SK-N-SH (cell line): ENCODE data around the gene LIPE. TPM values are rescaled to one million over a fixed set of nuclear protein-coding genes. Genes with fewer than 3 reads are reported as not detected.

Experiments used
- CTCF ChIA-PET: fragments of 300-600, 350-600 bp; formaldehyde crosslinking; extraction: SDS; loops from one replicate; lab custom pipeline; 2021; lab: Yijun Ruan, JAX
- POLR2A ChIA-PET: fragments of 350-600 bp; sonication (Branson Sonifier 250); formaldehyde crosslinking; extraction: SDS; loops from one replicate; lab custom pipeline; 2020; ENCODE audit warnings: antibody characterized with exemption, inconsistent platforms; lab: Yijun Ruan, JAX
- DNase-seq: peaks from one replicate; pipeline ENCODE4 v3.0.0; 2012
- H2AFZ ChIP-seq: fragments of 200-600 bp; sonication (generic); 2 replicates; pipeline ENCODE4 v1.8.1; 2016; ENCODE audit warnings: antibody characterized with exemption, mild to moderate bottlenecking, low read depth
- H3F3A ChIP-seq: fragments of 200-600 bp; sonication (generic); replicated peaks from 2 replicates; pipeline ENCODE3; 2016; ENCODE audit warnings: antibody characterized with exemption, mild to moderate bottlenecking; ENCODE audit not compliant: insufficient read depth
- H3K27ac ChIP-seq, 2 experiments: fragments of 200-500 bp in 1 of 2; fragments of 200-600 bp in 1 of 2; sonication (Bioruptor generic) in 1 of 2; sonication (generic), shearing (Covaris generic) in 1 of 2; 2 replicates each; pipeline versions ENCODE4 v1.5.1 to v1.6.1; 2014 to 2016; ENCODE audit warnings: low read depth in 2 of 2, inconsistent platforms in 1 of 2, low read length in 1 of 2, mild to moderate bottlenecking in 1 of 2, mixed read lengths in 1 of 2
- H3K27me3 ChIP-seq: fragments of 200-600 bp; sonication (generic), shearing (Covaris generic); 2 replicates; pipeline ENCODE4 v1.6.1; 2016; ENCODE audit warnings: mixed run types; ENCODE audit not compliant: insufficient read depth
- H3K36me3 ChIP-seq, 2 experiments: fragments of 200-500 bp in 1 of 2; fragments of 200-600 bp in 1 of 2; sonication (Bioruptor generic) in 1 of 2; sonication (generic) in 1 of 2; replicated peaks in 1 of 2; 2 replicates each; pipeline versions ENCODE3 to v1.5.1; 2014 to 2016; ENCODE audit warnings: low read length in 1 of 2, mild to moderate bottlenecking in 1 of 2; ENCODE audit not compliant: insufficient read depth in 2 of 2, control insufficient read depth in 1 of 2
- H3K4me1 ChIP-seq, 2 experiments: fragments of 200-500 bp in 1 of 2; fragments of 200-600 bp in 1 of 2; sonication (Bioruptor generic) in 1 of 2; sonication (generic), shearing (Covaris generic) in 1 of 2; 2 replicates each; pipeline versions ENCODE4 v1.5.1 to v1.6.1; 2014 to 2016; ENCODE audit warnings: low read depth in 1 of 2, low read length in 1 of 2, mixed run types in 1 of 2; ENCODE audit not compliant: insufficient read depth in 2 of 2, control insufficient read depth in 1 of 2
- H3K4me2 ChIP-seq: fragments of 200-600 bp; sonication (generic), shearing (Covaris generic); 2 replicates; pipeline ENCODE4 v1.6.1; 2017; ENCODE audit warnings: mixed run types
- H3K4me3 ChIP-seq, 2 experiments: fragments of 200-500 bp in 1 of 2; fragments of 200-600 bp in 1 of 2; sonication (Bioruptor generic) in 1 of 2; sonication (generic), shearing (Covaris generic) in 1 of 2; 2 replicates each; pipeline versions ENCODE4 v1.5.1 to v1.8.1; 2014 to 2016; ENCODE audit warnings: low read depth in 2 of 2, inconsistent platforms in 1 of 2, low read length in 1 of 2, mild to moderate bottlenecking in 1 of 2, mixed read lengths in 1 of 2, moderate library complexity in 1 of 2
- H3K79me2 ChIP-seq: fragments of 200-600 bp; sonication (generic); 2 replicates; pipeline ENCODE4 v1.8.1; 2017; ENCODE audit warnings: mild to moderate bottlenecking; ENCODE audit not compliant: insufficient read depth
- H3K9ac ChIP-seq: fragments of 200-600 bp; sonication (generic); 2 replicates; pipeline ENCODE4 v1.6.1; 2017; ENCODE audit warnings: mixed run types
- H3K9me2 ChIP-seq: fragments of 200-600 bp; sonication (generic); 2 replicates; pipeline ENCODE4 v1.6.1; 2017; ENCODE audit warnings: mixed run types
- H3K9me3 ChIP-seq: fragments of 200-600 bp; sonication (generic); 2 replicates; pipeline ENCODE4 v1.6.1; 2017; ENCODE audit warnings: mixed run types, mild to moderate bottlenecking, moderate library complexity
- H4K20me1 ChIP-seq: fragments of 200-600 bp; sonication (generic); 2 replicates; pipeline ENCODE4 v1.6.1; 2017; ENCODE audit warnings: mild to moderate bottlenecking, mixed run types; ENCODE audit not compliant: insufficient read depth
- EP300 ChIP-seq, 2 experiments: IDR thresholded peaks; 2 replicates each; pipeline versions ENCODE4 v1.4.0 to v1.6.1; 2012; ENCODE audit warnings: borderline replicate concordance in 1 of 2, low read depth in 1 of 2, low read length in 1 of 2
- EZH2phosphoT487 ChIP-seq: fragments of 200-600 bp; sonication (generic); IDR thresholded peaks from 2 replicates; pipeline ENCODE4 v1.6.1; 2017; ENCODE audit warnings: low read depth, mixed run types, mild to moderate bottlenecking, antibody characterized with exemption, moderate library complexity, borderline replicate concordance
- FOXJ3 ChIP-seq: sonication (generic); formaldehyde crosslinking; IDR thresholded peaks from 2 replicates; pipeline ENCODE4 v1.5.1; 2020; ENCODE audit warnings: mild to moderate bottlenecking, missing genetic modification reagents
- GABPA ChIP-seq: IDR thresholded peaks from 2 replicates; pipeline ENCODE4 v1.4.0; 2012; ENCODE audit warnings: low read depth, mild to moderate bottlenecking
- MEF2A ChIP-seq: IDR thresholded peaks from 2 replicates; pipeline ENCODE4 v1.4.0; 2012; ENCODE audit warnings: low read depth, borderline replicate concordance
- NRF1 ChIP-seq: IDR thresholded peaks from 2 replicates; pipeline ENCODE4 v1.6.1; 2012; ENCODE audit warnings: low read depth, mild to moderate bottlenecking, low read length
- POLR2AphosphoS5 ChIP-seq: IDR thresholded peaks from 2 replicates; pipeline ENCODE4 v1.6.1; 2012; ENCODE audit warnings: low read depth, low read length
- RXRA ChIP-seq: IDR thresholded peaks from 2 replicates; pipeline ENCODE4 v1.4.0; 2012; ENCODE audit warnings: low read depth, mild to moderate bottlenecking, borderline replicate concordance
- SIN3A ChIP-seq: IDR thresholded peaks from 2 replicates; pipeline ENCODE4 v1.6.1; 2012; ENCODE audit warnings: low read depth, mild to moderate bottlenecking, low read length, moderate library complexity, borderline replicate concordance
- TAF1 ChIP-seq: IDR thresholded peaks from 2 replicates; pipeline ENCODE4 v1.6.1; 2012; ENCODE audit warnings: low read depth, mild to moderate bottlenecking, low read length, moderate library complexity, borderline replicate concordance
- TCF12 ChIP-seq: IDR thresholded peaks from 2 replicates; pipeline ENCODE4 v1.4.0; 2012
- WGBS: methylation state at CpG from one replicate; pipeline ENCODE4 v1.1.6; 2017; ENCODE audit warnings: low lambda C conversion rate; 5-methylcytosine and 5-hydroxymethylcytosine counted together
- polyA plus RNA-seq, 3 experiments: library from polyadenylated mRNA; depleted of rRNA; stranded (reverse); fragments of >200 nt; gene quantifications; 2 replicates each; pipeline ENCODE4 v1.2.3, GENCODE V29; 2012
- TF ChIP-seq, protein P1 (sequence below): IDR thresholded peaks from 2 replicates; pipeline ENCODE4 v1.6.1; 2012; ENCODE audit warnings: mild to moderate bottlenecking, low read depth, low read length, moderate library complexity
- TF ChIP-seq, protein P2 (sequence below): IDR thresholded peaks from 2 replicates; pipeline ENCODE4 v1.4.0; 2012; ENCODE audit warnings: low read depth
- TF ChIP-seq, protein P3 (sequence below): fragments of 200-600 bp; sonication (generic); IDR thresholded peaks from 2 replicates; pipeline ENCODE4 v1.6.1; 2017; ENCODE audit warnings: antibody characterized with exemption, mild to moderate bottlenecking, moderate library complexity
- TF ChIP-seq, protein P4 (sequence below): fragments of 150-350 bp; IDR thresholded peaks from 2 replicates; pipeline ENCODE4 v1.6.1; 2016; ENCODE audit warnings: mild to moderate bottlenecking, low read depth, low read length
- TF ChIP-seq, protein P5 (sequence below): IDR thresholded peaks from 2 replicates; pipeline ENCODE4 v1.4.0; 2012; ENCODE audit warnings: low read depth, borderline replicate concordance

The LIPE gene
- polyA plus RNA-seq, 1 of the 3 experiments (the other 2 are of a cell fraction), result 4.4 TPM

DNA sequence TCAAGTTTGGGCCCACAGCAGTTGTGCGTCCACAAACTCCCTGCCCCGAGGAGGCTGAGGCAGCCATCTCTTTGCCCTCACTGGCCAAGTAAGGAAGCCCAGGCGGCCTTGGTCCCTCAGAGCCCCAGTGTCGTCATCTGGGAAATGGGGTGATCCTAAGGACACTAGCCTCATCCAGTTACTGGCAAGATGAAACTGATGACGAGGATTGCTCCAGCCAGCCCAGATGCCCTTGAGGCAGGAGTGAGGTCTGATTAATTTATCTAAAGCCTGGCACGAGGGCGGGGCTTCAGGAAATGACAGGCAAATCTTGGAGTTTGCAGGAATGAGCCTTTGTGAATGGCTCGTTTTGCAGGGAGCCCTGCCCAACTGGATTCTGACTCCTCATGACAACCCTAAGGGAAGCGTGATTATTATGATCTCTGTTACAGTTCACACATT lies 5.6 kb downstream of the LIPE start:
- no peak for DNase-seq

More for the DNA sequence above, 5.6 kb downstream of the LIPE start:
- no peaks in the 10 kb centered on the region for H3K79me2 ChIP-seq
- H3K36me3 ChIP-seq, result no peaks in the 10 kb centered on the region
- peaks cover 0 to 21% of the 10 kb centered on the region in 2 experiments; a peak in 1 of 4 replicates for H3K4me1 ChIP-seq
- H3K4me2 ChIP-seq, result no peak overlapping the region
- H3K27ac ChIP-seq, result no peak overlapping the region
- no peak overlapping the region for H3K9ac ChIP-seq
- TF ChIP-seq TCF12, result no peak
- TF ChIP-seq NRF1, result no peak
- TF ChIP-seq, protein P1, sequence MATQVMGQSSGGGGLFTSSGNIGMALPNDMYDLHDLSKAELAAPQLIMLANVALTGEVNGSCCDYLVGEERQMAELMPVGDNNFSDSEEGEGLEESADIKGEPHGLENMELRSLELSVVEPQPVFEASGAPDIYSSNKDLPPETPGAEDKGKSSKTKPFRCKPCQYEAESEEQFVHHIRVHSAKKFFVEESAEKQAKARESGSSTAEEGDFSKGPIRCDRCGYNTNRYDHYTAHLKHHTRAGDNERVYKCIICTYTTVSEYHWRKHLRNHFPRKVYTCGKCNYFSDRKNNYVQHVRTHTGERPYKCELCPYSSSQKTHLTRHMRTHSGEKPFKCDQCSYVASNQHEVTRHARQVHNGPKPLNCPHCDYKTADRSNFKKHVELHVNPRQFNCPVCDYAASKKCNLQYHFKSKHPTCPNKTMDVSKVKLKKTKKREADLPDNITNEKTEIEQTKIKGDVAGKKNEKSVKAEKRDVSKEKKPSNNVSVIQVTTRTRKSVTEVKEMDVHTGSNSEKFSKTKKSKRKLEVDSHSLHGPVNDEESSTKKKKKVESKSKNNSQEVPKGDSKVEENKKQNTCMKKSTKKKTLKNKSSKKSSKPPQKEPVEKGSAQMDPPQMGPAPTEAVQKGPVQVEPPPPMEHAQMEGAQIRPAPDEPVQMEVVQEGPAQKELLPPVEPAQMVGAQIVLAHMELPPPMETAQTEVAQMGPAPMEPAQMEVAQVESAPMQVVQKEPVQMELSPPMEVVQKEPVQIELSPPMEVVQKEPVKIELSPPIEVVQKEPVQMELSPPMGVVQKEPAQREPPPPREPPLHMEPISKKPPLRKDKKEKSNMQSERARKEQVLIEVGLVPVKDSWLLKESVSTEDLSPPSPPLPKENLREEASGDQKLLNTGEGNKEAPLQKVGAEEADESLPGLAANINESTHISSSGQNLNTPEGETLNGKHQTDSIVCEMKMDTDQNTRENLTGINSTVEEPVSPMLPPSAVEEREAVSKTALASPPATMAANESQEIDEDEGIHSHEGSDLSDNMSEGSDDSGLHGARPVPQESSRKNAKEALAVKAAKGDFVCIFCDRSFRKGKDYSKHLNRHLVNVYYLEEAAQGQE, result no peak
- TF ChIP-seq GABPA, result no peak
- no peak for TF ChIP-seq MEF2A
- TF ChIP-seq, protein P2, sequence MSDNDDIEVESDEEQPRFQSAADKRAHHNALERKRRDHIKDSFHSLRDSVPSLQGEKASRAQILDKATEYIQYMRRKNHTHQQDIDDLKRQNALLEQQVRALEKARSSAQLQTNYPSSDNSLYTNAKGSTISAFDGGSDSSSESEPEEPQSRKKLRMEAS, result no peak
- TF ChIP-seq, protein P3, sequence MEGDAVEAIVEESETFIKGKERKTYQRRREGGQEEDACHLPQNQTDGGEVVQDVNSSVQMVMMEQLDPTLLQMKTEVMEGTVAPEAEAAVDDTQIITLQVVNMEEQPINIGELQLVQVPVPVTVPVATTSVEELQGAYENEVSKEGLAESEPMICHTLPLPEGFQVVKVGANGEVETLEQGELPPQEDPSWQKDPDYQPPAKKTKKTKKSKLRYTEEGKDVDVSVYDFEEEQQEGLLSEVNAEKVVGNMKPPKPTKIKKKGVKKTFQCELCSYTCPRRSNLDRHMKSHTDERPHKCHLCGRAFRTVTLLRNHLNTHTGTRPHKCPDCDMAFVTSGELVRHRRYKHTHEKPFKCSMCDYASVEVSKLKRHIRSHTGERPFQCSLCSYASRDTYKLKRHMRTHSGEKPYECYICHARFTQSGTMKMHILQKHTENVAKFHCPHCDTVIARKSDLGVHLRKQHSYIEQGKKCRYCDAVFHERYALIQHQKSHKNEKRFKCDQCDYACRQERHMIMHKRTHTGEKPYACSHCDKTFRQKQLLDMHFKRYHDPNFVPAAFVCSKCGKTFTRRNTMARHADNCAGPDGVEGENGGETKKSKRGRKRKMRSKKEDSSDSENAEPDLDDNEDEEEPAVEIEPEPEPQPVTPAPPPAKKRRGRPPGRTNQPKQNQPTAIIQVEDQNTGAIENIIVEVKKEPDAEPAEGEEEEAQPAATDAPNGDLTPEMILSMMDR, result no peak
- no peak for TF ChIP-seq EZH2phosphoT487
- no peak for TF ChIP-seq TAF1
- no peak for TF ChIP-seq POLR2AphosphoS5
- TF ChIP-seq, protein P4, sequence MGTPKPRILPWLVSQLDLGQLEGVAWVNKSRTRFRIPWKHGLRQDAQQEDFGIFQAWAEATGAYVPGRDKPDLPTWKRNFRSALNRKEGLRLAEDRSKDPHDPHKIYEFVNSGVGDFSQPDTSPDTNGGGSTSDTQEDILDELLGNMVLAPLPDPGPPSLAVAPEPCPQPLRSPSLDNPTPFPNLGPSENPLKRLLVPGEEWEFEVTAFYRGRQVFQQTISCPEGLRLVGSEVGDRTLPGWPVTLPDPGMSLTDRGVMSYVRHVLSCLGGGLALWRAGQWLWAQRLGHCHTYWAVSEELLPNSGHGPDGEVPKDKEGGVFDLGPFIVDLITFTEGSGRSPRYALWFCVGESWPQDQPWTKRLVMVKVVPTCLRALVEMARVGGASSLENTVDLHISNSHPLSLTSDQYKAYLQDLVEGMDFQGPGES, result no peak
- TF ChIP-seq, protein P5, sequence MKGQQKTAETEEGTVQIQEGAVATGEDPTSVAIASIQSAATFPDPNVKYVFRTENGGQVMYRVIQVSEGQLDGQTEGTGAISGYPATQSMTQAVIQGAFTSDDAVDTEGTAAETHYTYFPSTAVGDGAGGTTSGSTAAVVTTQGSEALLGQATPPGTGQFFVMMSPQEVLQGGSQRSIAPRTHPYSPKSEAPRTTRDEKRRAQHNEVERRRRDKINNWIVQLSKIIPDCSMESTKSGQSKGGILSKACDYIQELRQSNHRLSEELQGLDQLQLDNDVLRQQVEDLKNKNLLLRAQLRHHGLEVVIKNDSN, result no peak
- no peak for TF ChIP-seq FOXJ3 (CRISPR knock-in tag)
- TF ChIP-seq RXRA, result no peak
- TF ChIP-seq EP300 (IDR thresholded peaks at IDR 0.05; ENCODE audit: borderline replicate concordance in 1 of 2, low read depth in 1 of 2, low read length in 1 of 2), result no peak
- no peak for TF ChIP-seq SIN3A
- no peak overlapping the region for H3K4me3 ChIP-seq
- ChIA-PET CTCF (no interaction called here), POLR2A (no interaction called here)
- no peak overlapping the region for H2AFZ ChIP-seq
- H3F3A ChIP-seq, result no peaks in the 10 kb centered on the region
- no peaks in the 10 kb centered on the region for H3K27me3 ChIP-seq
- no peaks in the 10 kb centered on the region for H3K9me3 ChIP-seq
- 71% methylated on average over 8 of the region's 9 CpGs for WGBS
- no peaks in the 10 kb centered on the region for H3K9me2 ChIP-seq
- no peaks in the 10 kb centered on the region for H4K20me1 ChIP-seq
